AG08396 (cell line): Measurements from ENCODE around the gene ZFR2.
"Not testable (repeated sequence)": the region's sequence is repeated elsewhere in the genome, so short reads cannot be mapped to it uniquely, and the experiment has no call there.

Experiments used
- DNase-seq: peaks from one replicate; pipeline ENCODE4 v3.0.0; 2012; ENCODE audit warnings: low spot score, mixed read lengths

Gene ZFR2

GRCh38 chr19:3868770-3869456 is at the start of gene ZFR2:
TSS of gene ZFR2 (minus strand) at chr19:3869038. CDS start at chr19:3869017, 21 bp downstream.
- DNase-seq: no peak

DNA sequence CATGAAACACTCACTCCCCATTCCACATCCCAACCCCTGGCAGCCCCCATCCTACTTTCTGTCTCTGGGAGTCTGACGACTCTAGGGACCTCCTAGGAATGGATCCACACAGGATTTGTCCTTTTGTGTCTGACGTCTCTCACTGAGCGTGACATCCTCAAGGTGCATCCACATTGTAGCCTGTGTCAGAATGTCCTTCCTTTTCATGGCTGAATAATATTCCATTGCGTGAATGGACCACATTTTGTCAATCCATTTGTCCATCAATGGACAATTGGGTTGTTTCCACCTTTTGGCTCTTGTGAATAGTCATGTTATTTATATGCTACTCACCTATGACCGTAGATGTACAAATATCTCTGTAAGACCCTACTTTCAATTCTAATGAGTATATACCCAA is 47.2 kb upstream of the ZFR2 start:
- no peak for DNase-seq

DNA sequence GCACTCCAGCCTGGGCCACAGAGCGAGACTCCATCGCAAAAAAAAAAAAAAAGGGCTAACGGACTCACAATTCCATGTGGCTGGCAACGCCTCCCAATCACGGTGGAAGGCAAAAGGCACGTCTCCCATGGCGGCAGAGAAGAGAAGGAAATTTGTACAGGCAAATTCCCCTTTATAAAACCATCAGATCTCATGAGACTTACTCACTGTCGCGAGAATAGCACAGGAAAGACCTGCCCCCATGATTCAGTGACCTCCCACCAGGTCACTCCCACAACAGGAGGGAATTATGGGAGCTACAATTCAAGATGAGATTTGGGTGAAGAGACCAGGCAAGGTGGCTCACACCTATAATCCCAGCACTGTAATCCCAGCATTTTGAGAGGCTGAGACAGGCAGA is 45.4 kb upstream of the ZFR2 start:
- no peak for DNase-seq

- DNase-seq: no peak
Measured at GRCh38 chr19:3910105-3910504, 41.3 kb upstream of the ZFR2 start.

DNA sequence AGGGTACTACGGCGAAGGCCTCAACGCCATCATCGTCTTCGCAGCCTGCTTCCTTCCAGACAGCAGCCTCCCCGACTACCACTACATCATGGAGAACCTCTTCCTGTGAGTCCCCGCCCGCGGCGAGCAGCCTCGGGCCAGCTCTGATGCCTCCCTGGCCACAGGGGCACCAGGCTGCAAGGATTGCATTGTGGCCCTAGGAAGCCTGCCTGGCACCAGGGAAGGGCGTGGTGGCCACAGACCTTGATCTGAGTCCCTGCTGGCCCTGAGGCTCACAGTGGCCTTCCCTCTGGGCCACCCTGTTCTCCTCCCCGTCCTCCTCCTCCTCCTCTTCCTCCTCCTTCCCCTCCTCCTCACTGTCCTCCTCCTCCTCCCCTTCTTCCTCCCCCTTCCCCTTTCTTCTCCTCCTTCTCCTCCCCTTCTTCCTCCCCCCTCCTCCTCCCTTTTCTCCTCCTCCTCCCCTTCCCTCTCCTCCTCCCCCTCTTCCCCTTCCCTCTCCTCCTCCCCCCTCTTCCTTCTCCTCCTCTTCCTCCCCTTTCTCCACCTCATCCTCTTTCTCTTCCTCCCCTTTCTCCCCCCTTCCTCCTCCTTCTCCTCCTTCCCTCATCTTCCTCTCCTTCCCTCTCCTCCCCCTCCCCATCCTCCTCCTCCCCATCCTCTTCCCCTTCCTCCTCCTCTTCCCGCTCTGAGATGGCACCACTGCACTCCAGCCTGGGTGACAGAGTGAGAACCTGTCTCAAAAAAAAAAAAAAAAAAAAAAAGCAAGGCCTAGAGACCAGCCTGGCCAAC is 39.6 kb upstream of the ZFR2 start:
- DNase-seq: no peak

- DNase-seq: no peak
Measured at GRCh38 chr19:3907626-3908265, 38.9 kb upstream of the ZFR2 start.

GRCh38 chr19:3904233-3904632 is 35.4 kb upstream of the ZFR2 start:
- no peak for DNase-seq

DNA sequence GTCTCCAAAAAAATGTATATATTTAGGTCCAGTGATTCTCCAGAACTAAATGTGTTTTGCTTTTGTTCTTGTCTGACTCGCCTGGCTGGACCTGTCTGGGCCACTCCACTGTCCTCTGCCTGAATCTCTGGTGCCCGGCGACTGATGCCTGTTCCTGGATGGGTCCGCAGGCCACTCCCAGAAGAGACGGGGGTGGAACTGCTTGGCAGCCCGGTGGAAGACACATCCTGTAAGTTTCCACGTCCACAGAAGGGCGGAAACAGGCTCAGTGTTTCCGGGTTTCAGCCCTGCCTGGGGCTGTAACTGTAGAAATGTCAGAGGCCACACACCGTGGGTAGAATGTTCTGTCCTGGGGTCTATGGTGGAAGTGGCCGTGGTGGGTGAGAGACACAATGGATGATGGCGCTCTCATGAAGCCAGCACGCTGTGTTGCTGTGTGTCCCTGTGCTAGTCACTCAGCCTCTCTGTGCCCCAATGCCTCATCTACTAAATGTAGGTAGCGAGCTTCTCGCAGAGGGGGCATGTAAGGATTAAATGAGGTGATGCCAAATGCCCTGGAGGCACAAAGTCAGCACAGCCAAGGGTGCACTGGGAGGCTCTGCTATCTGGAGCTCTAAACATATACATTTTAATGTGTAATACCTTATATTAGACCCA is 33.6 kb upstream of the ZFR2 start:
- DNase-seq: no peak

DNA sequence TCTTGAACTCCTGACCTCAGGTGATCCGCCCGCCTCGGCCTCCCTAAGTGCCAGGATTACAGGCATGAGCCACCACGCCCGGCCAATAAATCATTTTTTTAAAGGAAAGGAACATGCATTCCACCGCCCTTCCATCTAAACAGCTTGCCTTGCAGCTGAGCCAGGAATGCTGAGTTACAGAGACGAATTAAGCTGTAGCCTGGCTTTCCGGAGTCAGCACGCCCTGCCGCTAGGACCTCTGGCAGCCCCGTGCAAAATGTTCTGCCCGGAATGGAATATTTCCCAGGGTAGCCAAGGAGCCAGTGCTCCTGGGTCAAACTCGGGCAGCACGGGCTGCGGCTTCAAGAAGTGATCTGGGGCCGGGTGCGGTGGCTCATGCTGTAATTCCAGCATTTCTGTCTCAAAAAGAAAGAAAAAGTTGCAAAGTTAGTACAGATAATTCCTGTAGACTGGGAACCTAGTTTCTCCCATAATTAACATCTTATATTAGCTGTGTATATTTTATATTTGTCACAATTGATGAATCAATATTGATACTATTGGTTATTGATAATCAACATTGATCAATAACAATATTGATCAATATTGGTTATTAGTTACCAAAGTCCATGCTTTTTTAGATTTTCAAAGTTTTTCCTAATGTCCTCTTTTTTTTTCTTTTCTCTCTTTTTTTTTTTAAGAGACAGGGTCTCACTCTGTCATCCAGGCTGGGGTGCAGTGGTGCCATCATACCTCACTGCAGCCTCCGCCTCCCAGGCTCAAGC is 30.9 kb upstream of the ZFR2 start:
- no peak for DNase-seq

DNA sequence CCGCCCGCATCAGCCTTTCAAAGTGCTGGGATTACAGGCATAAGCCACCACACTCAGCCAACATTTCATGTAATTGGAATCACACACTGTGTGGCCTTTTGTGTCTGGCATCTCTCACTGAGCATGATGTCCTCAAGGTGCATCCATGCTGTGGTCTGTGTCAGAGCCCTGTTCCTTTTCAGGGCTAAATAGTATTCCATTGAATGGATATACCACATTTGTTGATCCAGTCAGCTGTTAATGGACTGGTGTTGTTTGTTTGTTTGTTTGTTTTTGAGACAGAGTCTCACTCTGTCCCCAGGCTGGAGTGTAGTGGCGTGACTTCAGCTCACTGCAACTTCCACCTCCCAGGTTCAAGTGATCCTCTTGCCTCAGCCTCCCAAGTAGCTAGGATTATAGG is 29.6 kb upstream of the ZFR2 start:
- no peak for DNase-seq

- DNase-seq: no peak
Measured at GRCh38 chr19:3897936-3898335, 29.1 kb upstream of the ZFR2 start.

- DNase-seq: no peak
Measured at GRCh38 chr19:3895788-3896187, 26.9 kb upstream of the ZFR2 start.

- DNase-seq: not testable (repeated sequence)
Measured at GRCh38 chr19:3894959-3895358, 26.1 kb upstream of the ZFR2 start.

DNA sequence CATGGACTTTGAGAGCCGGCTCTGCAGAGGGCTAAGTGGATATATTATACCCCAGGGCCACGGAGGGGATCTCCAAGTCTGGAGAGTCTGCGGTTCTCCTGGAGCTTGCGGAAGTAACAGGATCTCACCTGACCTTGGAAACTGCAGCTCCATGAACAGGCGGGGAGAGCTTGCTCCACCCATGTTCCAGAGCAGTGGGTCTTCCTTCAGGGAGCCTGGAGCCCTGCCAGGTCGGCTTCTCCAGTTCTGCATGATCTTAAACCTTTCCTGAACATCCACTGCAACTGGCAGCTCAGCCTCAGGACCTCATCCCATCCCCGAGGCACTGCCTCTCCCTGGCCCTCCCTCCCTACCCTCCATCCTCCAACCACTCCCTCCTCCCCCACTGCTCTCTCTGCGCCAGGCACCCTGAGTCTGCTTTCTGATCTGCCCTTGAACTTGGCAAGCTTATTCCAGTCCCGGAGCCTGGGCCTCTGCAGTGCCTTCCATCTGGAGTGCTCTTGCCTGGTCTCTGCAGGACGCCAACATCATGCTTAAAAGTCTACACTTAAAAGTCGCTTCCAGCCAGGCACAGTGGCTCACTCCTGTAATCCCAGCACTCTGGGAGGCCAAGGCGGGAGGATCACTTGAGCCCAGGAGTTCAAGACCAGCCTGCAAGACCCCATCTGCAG is 24.8 kb upstream of the ZFR2 start:
- DNase-seq: no peak

DNA sequence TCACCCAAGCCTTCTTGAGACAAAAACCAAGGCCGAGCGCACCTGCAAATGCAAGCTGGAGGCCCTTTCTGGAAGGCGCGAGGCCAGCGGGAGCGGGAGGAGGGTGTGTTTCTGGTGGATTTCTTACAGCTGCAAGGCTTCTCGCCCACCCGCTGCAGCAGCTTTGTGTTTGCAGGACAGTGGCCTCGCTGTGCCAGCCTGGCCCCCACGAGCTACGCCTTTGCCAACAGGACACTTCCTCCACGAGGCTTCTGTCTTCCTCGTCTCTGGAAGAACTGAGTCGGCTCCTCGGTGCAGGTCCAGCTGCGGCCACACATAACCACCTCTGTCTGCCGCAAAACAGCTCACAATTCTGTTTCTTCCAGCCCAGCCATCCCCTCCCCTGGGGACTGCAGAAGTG is 21.8 kb upstream of the ZFR2 start:
- no peak for DNase-seq

GRCh38 chr19:3882041-3882384 is 13.2 kb upstream of the ZFR2 start:
- DNase-seq: no peak

DNA sequence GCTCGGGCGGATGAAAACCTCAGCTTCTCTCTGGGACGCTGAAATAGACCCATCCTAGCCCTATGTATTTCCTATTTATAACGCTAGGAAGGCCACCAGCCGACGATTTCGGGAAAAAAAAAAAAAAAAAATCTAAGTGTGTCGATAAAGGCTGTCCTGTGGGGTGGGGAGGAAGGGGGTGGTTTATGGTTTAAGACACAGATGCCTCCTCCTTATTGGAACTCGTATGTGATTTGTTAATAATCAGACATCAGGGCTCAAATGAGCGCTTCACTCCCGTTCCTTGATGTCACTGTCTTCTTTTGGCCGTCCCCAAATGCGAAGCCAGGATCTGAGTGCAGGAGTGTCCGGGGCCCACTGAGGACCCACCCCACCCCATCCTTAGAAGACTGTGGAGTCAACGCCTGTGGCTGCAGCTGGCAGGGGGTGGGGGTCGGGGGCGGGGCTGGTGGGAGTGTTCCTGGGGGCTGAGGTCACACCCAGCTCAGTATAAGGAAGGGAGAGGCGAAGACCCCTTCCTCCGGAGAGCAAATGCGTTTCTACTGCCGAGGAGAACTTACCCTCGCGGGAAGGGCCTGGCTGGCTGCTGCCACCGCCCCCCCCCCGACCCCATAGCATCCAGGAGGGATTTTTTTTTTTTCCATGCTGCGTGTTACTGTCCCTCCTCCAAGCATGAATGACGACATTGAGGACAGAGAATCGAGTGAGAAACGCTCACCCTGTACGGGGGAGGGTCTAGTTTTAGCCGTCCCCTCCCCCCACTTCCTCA is 12.6 kb upstream of the ZFR2 start:
- DNase-seq: no peak

GRCh38 chr19:3880471-3881271 is 11.8 kb upstream of the ZFR2 start, which contains the start of gene ATCAY:
TSS of gene ATCAY (plus strand) at chr19:3880685. CDS start at chr19:3885768, 5,083 bp downstream.
- no peak for DNase-seq

GRCh38 chr19:3879656-3880055 is 10.8 kb upstream of the ZFR2 start:
- DNase-seq: no peak

- DNase-seq: not testable (repeated sequence)
Measured at GRCh38 chr19:3874695-3875094, 5.9 kb upstream of the ZFR2 start.
